ENCODE data around the gene ECE1. TPM values are rescaled to one million over a fixed set of nuclear protein-coding genes. Genes with fewer than 3 reads are reported as not detected.
A peak's percentile ranks its signal among the peaks of the same experiment; 100 is the strongest.

The ECE1 gene
- total and polyA plus RNA-seq, 2 of the 13 experiments (the other 11 are each of a cell fraction or from before 2014, with no cell fraction given): 13.5 to 21.2 TPM

- TF ChIP-seq SSRP1 (CRISPR knock-in tag; IDR thresholded peaks at IDR 0.05) (no peak), BRF2 (CRISPR knock-in tag; IDR thresholded peaks at IDR 0.05) (0 out of 2 replicates have a peak, but pooled peaks have one; percentile 5), GZF1 (CRISPR knock-in tag; IDR thresholded peaks at IDR 0.05) (no peak), TFDP2 (CRISPR knock-in tag; IDR thresholded peaks at IDR 0.05) (no peak), STAG1 (CRISPR knock-in tag; IDR thresholded peaks at IDR 0.05) (peak; percentile 58), NR2F6 (IDR thresholded peaks at IDR 0.05) (no peak), NR2F6 (CRISPR knock-in tag; IDR thresholded peaks at IDR 0.05) (peak; percentile 17; the same call in 1 of the 2 replicates), IRF2 (CRISPR knock-in tag; IDR thresholded peaks at IDR 0.05) (peak; percentile 40; the same call in 1 of the 2 replicates), JUND (CRISPR knock-in tag; IDR thresholded peaks at IDR 0.05) (0 out of 2 replicates have a peak, but pooled peaks have one; percentile 35), TFAP4 (IDR thresholded peaks at IDR 0.05; ENCODE audit: borderline replicate concordance, low read depth) (no peak), JARID2 (CRISPR knock-in tag; IDR thresholded peaks at IDR 0.05; ENCODE audit: insufficient replicate concordance) (no peak), ZUFSP (CRISPR knock-in tag; IDR thresholded peaks at IDR 0.05; ENCODE audit: borderline replicate concordance) (no peak), ZNF749 (CRISPR knock-in tag; IDR thresholded peaks at IDR 0.05; ENCODE audit: borderline replicate concordance) (0 out of 2 replicates have a peak, but pooled peaks have one; percentile 22), ZNF331 (CRISPR knock-in tag; IDR thresholded peaks at IDR 0.05) (peak; percentile 47; the same call in 1 of the 2 replicates), ZNF224 (CRISPR knock-in tag; IDR thresholded peaks at IDR 0.05) (0 out of 2 replicates have a peak, but pooled peaks have one; percentile 72), BCL6 (CRISPR knock-in tag; IDR thresholded peaks at IDR 0.05) (no peak), ZNF180 (CRISPR knock-in tag; IDR thresholded peaks at IDR 0.05; ENCODE audit: borderline replicate concordance, low read depth) (no peak), CCDC6 (CRISPR knock-in tag; IDR thresholded peaks at IDR 0.05) (peak; percentile 68; the same call in 1 of the 2 replicates)
- TF ChIP-seq, protein P1, sequence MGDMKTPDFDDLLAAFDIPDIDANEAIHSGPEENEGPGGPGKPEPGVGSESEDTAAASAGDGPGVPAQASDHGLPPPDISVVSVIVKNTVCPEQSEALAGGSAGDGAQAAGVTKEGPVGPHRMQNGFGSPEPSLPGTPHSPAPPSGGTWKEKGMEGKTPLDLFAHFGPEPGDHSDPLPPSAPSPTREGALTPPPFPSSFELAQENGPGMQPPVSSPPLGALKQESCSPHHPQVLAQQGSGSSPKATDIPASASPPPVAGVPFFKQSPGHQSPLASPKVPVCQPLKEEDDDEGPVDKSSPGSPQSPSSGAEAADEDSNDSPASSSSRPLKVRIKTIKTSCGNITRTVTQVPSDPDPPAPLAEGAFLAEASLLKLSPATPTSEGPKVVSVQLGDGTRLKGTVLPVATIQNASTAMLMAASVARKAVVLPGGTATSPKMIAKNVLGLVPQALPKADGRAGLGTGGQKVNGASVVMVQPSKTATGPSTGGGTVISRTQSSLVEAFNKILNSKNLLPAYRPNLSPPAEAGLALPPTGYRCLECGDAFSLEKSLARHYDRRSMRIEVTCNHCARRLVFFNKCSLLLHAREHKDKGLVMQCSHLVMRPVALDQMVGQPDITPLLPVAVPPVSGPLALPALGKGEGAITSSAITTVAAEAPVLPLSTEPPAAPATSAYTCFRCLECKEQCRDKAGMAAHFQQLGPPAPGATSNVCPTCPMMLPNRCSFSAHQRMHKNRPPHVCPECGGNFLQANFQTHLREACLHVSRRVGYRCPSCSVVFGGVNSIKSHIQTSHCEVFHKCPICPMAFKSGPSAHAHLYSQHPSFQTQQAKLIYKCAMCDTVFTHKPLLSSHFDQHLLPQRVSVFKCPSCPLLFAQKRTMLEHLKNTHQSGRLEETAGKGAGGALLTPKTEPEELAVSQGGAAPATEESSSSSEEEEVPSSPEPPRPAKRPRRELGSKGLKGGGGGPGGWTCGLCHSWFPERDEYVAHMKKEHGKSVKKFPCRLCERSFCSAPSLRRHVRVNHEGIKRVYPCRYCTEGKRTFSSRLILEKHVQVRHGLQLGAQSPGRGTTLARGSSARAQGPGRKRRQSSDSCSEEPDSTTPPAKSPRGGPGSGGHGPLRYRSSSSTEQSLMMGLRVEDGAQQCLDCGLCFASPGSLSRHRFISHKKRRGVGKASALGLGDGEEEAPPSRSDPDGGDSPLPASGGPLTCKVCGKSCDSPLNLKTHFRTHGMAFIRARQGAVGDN (CRISPR knock-in tag; IDR thresholded peaks at IDR 0.05): peak; percentile 71
- TF ChIP-seq, protein P2, sequence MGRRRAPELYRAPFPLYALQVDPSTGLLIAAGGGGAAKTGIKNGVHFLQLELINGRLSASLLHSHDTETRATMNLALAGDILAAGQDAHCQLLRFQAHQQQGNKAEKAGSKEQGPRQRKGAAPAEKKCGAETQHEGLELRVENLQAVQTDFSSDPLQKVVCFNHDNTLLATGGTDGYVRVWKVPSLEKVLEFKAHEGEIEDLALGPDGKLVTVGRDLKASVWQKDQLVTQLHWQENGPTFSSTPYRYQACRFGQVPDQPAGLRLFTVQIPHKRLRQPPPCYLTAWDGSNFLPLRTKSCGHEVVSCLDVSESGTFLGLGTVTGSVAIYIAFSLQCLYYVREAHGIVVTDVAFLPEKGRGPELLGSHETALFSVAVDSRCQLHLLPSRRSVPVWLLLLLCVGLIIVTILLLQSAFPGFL (CRISPR knock-in tag; IDR thresholded peaks at IDR 0.05): no peak
These were observed 20.1 kb downstream of the ECE1 start (continued) for GRCh38 chr1:21270086-21270689.

Data from HepG2 (cell line).